WERI-Rb-1 (cell line): ENCODE data around the gene OR8B4.
"Not testable (repeated sequence)": the region's sequence is repeated elsewhere in the genome, so short reads cannot be mapped to it uniquely, and the experiment has no call there.

Source experiments
- DNase-seq: peaks from one replicate; pipeline ENCODE4 v3.0.0-alpha.2; 2020
- H3K27ac ChIP-seq: fragments of 250-450 bp; sonication (Bioruptor Pico); 2 replicates; pipeline ENCODE4 v1.5.1; 2020; ENCODE audit warnings: mild to moderate bottlenecking, moderate library complexity
- H3K27me3 ChIP-seq: fragments of 250-450 bp; sonication (Bioruptor Pico); 2 replicates; pipeline ENCODE4 v1.5.1; 2021; ENCODE audit warnings: mild to moderate bottlenecking, low read depth, moderate library complexity; ENCODE audit not compliant: insufficient read depth, severe bottlenecking
- H3K36me3 ChIP-seq: fragments of 250-450 bp; sonication (Bioruptor Pico); 2 replicates; pipeline ENCODE4 v1.5.1; 2020; ENCODE audit warnings: mild to moderate bottlenecking, moderate library complexity
- H3K4me3 ChIP-seq: 2 replicates; pipeline ENCODE4 v1.5.1; 2011; ENCODE audit warnings: low read depth, mild to moderate bottlenecking, control low read depth, low read length
- H3K9me3 ChIP-seq: fragments of 250-450 bp; sonication (Bioruptor Pico); 2 replicates; pipeline ENCODE4 v1.5.1; 2021; ENCODE audit warnings: mild to moderate bottlenecking, moderate library complexity; ENCODE audit not compliant: severe bottlenecking
- TF ChIP-seq, protein P1 (sequence below): IDR thresholded peaks from 2 replicates; pipeline ENCODE4 v1.5.1; 2011; ENCODE audit warnings: low read depth, mild to moderate bottlenecking, control low read depth, inconsistent platforms, low read length

The OR8B4 gene

DNA sequence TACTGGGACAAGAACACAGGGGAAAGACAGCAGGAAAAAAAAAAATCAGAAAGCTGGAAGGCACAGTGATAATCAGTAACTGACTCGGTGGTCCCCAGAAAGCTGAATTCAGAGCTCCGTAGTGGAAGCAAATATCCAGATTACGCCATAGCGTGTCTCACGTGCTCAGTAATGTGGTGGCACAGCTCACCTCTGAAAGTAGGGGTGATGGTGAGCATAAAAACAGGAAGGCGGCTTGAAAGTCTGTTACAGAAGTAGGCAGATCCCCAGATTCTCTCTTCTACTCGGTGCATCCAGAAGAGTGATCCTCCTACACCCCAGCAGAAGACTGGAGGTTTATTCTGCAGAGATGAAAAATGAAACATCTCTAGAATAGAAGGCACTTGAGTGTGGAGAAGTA, 14.8 kb downstream of the OR8B4 start:
- no peaks in the 10 kb centered on the region for H3K9me3 ChIP-seq
- no peaks in the 10 kb centered on the region for H3K27me3 ChIP-seq
- TF ChIP-seq, protein P1, sequence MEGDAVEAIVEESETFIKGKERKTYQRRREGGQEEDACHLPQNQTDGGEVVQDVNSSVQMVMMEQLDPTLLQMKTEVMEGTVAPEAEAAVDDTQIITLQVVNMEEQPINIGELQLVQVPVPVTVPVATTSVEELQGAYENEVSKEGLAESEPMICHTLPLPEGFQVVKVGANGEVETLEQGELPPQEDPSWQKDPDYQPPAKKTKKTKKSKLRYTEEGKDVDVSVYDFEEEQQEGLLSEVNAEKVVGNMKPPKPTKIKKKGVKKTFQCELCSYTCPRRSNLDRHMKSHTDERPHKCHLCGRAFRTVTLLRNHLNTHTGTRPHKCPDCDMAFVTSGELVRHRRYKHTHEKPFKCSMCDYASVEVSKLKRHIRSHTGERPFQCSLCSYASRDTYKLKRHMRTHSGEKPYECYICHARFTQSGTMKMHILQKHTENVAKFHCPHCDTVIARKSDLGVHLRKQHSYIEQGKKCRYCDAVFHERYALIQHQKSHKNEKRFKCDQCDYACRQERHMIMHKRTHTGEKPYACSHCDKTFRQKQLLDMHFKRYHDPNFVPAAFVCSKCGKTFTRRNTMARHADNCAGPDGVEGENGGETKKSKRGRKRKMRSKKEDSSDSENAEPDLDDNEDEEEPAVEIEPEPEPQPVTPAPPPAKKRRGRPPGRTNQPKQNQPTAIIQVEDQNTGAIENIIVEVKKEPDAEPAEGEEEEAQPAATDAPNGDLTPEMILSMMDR: no peak
- H3K4me3 ChIP-seq: no peak overlapping the region
- no peak for DNase-seq
- H3K36me3 ChIP-seq: no peaks in the 10 kb centered on the region
- no peak overlapping the region for H3K27ac ChIP-seq

DNA sequence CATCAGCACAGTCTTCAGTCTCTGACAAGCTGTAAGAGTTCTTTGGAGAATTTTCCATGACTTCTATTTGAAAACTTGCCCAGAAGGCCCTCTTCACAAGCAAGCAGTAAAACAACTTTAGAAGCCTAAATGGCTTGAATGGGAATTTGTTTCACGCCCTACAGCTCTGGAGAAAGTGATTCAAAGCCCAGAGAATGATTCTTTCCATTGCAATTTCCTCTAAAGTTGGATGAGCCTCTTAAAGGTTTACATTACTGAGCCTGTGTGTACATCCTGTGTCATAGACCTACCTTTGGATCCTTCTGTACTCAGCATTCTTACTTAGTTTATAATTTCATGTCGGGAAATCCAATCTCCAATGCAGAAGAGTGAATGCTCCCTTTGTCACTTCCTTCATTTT, 19.1 kb downstream of the OR8B4 start:
- TF ChIP-seq, protein P1: no peak
- Histone ChIP-seq H3K27ac (no peak overlapping the region), H3K36me3 (no peaks in the 10 kb centered on the region), H3K9me3 (no peaks in the 10 kb centered on the region), H3K4me3 (no peak overlapping the region), H3K27me3 (peaks cover 2% of the 10 kb centered on the region)
- no peak for DNase-seq

DNA sequence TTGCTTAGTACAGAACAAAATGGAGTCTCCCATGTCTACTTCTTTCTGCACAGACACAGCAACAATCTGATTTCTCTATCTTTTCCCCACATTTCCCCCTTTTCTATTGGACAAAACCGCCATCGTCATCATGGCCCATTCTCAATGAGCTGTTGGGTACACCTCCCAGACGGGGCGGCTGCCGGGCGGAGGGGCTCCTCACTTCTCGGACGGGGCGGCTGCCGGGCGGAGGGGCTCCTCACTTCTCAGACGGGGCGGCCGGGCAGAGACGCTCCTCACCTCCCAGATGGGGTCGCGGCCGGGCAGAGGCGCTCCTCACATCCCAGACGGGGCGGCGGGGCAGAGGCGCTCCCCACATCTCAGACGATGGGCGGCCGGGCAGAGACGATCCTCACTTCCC, 21.5 kb downstream of the OR8B4 start:
- not testable (repeated sequence) for DNase-seq, H3K4me3 ChIP-seq, H3K9me3 ChIP-seq, H3K27ac ChIP-seq, H3K27me3 ChIP-seq, H3K36me3 ChIP-seq

DNA sequence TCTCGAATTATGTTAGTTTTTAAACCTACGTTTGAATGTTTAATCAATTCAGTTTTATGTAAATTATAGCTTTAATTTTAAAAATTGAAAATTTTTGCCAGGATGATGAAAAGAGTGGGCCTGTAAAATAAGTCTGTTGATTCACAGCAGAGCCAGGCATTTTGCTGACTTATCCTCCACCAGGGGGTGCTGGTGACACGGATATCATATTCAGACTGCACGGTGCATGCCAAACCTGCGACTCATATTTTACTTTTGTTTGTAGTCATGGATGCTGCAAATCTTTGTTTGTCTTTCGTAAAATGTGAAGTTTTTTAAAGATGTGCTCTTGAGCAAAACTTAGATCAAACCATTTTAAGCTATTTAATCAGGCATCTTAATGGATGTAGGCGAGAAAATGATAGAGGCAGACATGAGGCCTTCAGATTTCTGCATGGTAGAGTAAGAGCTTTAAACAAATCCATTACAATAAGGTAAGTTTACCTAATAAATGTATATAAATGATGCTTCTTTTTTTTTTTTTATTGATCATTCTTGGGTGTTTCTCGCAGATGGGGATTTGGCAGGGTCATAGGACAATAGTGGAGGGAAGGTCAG, 22.2 kb downstream of the OR8B4 start:
- Histone ChIP-seq H3K27ac (no peak overlapping the region), H3K9me3 (no peaks in the 10 kb centered on the region), H3K36me3 (no peaks in the 10 kb centered on the region), H3K4me3 (no peak overlapping the region), H3K27me3 (peaks cover 2% of the 10 kb centered on the region)
- TF ChIP-seq, protein P1: peak; percentile 70
- DNase-seq: peak; percentile 59

DNA sequence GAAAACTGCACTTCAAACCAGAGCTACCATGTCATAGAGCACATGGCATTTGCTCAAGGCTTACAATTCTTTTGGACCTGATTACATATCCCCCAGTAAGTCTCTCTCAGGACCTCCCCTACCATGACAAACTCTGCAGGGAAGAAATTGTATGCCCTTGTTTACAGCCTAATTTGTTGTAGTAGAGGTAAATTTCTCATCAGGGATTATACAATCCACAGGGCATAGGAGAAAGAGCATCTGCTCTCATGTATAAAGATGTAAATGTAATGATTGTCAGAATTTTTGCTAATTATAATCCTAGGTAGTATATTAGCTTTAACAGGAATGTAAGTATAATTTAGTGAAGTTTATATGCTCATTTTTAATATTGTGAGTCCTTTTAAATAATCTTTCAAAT, 25.7 kb downstream of the OR8B4 start, which contains the start of gene OR8B3:
Gene OR8B3, minus strand, starts transcription at position 101 of the 400 bp plus-strand sequence. CDS start 1,673 bp downstream, outside the sequence.
- no peaks in the 10 kb centered on the region for H3K9me3 ChIP-seq
- TF ChIP-seq, protein P1: no peak
- DNase-seq: no peak
- no peaks in the 10 kb centered on the region for H3K27me3 ChIP-seq
- H3K36me3 ChIP-seq: no peaks in the 10 kb centered on the region
- H3K27ac ChIP-seq: no peak within 1 kb of the TSS
- H3K4me3 ChIP-seq: no peak within 1 kb of the TSS

DNA sequence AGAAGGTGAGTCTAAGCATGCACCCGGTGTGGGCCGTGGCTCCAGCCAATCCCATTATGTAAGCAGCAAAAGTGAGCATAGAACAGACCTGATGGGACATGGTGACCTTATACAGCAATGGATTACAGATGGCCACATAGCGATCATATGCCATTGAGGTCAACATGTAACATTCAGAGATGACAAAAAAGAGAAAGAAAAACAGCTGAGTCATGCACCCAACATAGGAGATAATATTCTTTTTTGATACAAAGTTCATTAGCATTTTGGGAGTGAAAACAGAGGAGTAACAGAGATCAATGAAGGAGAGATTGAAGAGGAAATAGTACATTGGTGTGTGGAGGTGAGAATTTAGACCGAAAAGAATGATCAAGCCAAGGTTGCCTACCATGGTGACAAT, 27.8 kb downstream of the OR8B4 start:
- H3K36me3 ChIP-seq: not testable (repeated sequence)

DNA sequence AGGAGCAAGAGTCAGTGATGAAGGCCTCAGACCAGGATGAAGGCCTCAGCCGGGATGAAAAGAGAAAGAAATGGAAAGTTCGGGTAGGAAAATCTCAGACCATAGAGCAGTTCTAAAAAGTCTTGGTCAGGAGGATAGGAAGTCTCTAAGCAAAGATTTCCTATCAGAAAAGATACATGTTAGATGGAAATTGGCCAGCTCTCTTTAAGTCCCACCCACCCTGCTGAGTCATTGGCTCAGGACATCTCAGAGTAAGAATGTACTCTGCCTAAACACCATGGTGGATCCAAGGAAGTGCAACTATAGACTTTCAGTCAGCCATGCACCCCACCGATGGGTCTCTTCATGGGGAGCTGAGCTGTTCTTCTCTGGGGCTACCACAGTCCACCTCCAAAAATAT, 30.3 kb downstream of the OR8B4 start:
- TF ChIP-seq, protein P1: no peak
- Histone ChIP-seq H3K36me3 (no peaks in the 10 kb centered on the region), H3K9me3 (no peaks in the 10 kb centered on the region), H3K27me3 (no peaks in the 10 kb centered on the region), H3K4me3 (no peak overlapping the region), H3K27ac (no peak overlapping the region)
- DNase-seq: no peak

More for the DNA sequence above, 27.8 kb downstream of the OR8B4 start:
- DNase-seq, H3K27me3 ChIP-seq, H3K27ac ChIP-seq, H3K4me3 ChIP-seq, H3K9me3 ChIP-seq: not testable (repeated sequence)
